GM19193 (cell line): Measurements from ENCODE around the gene PPP3CB.

Experiments
- POLR2A ChIP-seq: IDR thresholded peaks from 4 replicates; pipeline ENCODE4 v1.6.1; 2011; ENCODE audit not compliant: insufficient read depth, insufficient read length; ENCODE audit errors: extremely low read depth

Gene PPP3CB

GRCh38 chr10:73456187-73456890, 39.5 kb downstream of the PPP3CB start:
- TF ChIP-seq POLR2A = no peak

- TF ChIP-seq POLR2A = no peak
These were observed 46.7 kb downstream of the PPP3CB start for GRCh38 chr10:73449113-73449512.

GRCh38 chr10:73448384-73448783, 47.4 kb downstream of the PPP3CB start:
- no peak for TF ChIP-seq POLR2A

GRCh38 chr10:73446926-73447325, 48.9 kb downstream of the PPP3CB start:
- TF ChIP-seq POLR2A = no peak

GRCh38 chr10:73444457-73444856, 51.4 kb downstream of the PPP3CB start:
- TF ChIP-seq POLR2A = no peak

- TF ChIP-seq POLR2A = no peak
These were observed 56.1 kb downstream of the PPP3CB start for GRCh38 chr10:73439605-73440312.

- TF ChIP-seq POLR2A = no peak
These were observed 56.8 kb downstream of the PPP3CB start for GRCh38 chr10:73439055-73439454.

- TF ChIP-seq POLR2A = no peak
These were observed 62.3 kb downstream of the PPP3CB start, which contains the start of gene MSS51 for GRCh38 chr10:73433538-73433867. Gene MSS51 (minus strand): TSS chr10:73433561. CDS start chr10:73428284, 5,277 bp downstream.

- no peak for TF ChIP-seq POLR2A
These were observed 62.9 kb downstream of the PPP3CB start for GRCh38 chr10:73432646-73433537.

GRCh38 chr10:73426318-73426717, 69.5 kb downstream of the PPP3CB start:
- no peak for TF ChIP-seq POLR2A

GRCh38 chr10:73424478-73424877, 71.3 kb downstream of the PPP3CB start:
- TF ChIP-seq POLR2A = no peak

GRCh38 chr10:73423309-73423708, 72.5 kb downstream of the PPP3CB start:
- no peak for TF ChIP-seq POLR2A

GRCh38 chr10:73416571-73416970, 79.3 kb downstream of the PPP3CB start:
- no peak for TF ChIP-seq POLR2A

GRCh38 chr10:73414230-73414945, 81.4 kb downstream of the PPP3CB start:
- no peak for TF ChIP-seq POLR2A
